PC-9 (cell line): ENCODE measurements around the gene ENAM. TPM values are rescaled to one million over a fixed set of nuclear protein-coding genes. Genes with fewer than 3 reads are reported as not detected.

Experiments used
- BruUV-seq: library from RNA; stranded (reverse); fragments of 400-500 nt; replicated peaks from 2 replicates; lab custom pipeline; 2021; lab: Mats Ljungman, UMichigan
- CTCF ChIA-PET: fragments of 300-600 bp; sonication (Branson Sonifier 250); formaldehyde crosslinking; loops from one replicate; lab custom pipeline; 2022; ENCODE audit warnings: antibody characterized with exemption; lab: Charles Lee
- POLR2A ChIA-PET: fragments of 300-600 bp; sonication (Branson Sonifier 250); formaldehyde crosslinking; loops from one replicate; lab custom pipeline; 2022; ENCODE audit warnings: antibody characterized with exemption; ENCODE audit not compliant: unreplicated experiment; lab: Charles Lee
- DNase-seq, 2 experiments: peaks; one replicate each; pipeline versions ENCODE4 v3.0.0 to v3.0.0-alpha.2; 2015 to 2022; ENCODE audit warnings: mixed read lengths in 1 of 2
- H2AFZ ChIP-seq: fragments of 200-600 bp; sonication (generic); 2 replicates; pipeline ENCODE4 v1.8.1; 2017; ENCODE audit warnings: antibody characterized with exemption
- H3F3A ChIP-seq: fragments of 200-600 bp; sonication (generic); 2 replicates; pipeline ENCODE4 v1.8.1; 2017; ENCODE audit warnings: antibody characterized with exemption, mild to moderate bottlenecking, low read depth; ENCODE audit not compliant: insufficient read depth
- H3K27ac ChIP-seq: fragments of 200-600 bp; sonication (generic); 2 replicates; pipeline ENCODE4 v1.6.1; 2016; ENCODE audit warnings: mixed run types
- H3K27me3 ChIP-seq: fragments of 200-600 bp; sonication (generic); 2 replicates; pipeline ENCODE4 v1.6.1; 2016; ENCODE audit warnings: low read depth, mixed run types; ENCODE audit not compliant: insufficient read depth
- H3K36me3 ChIP-seq: fragments of 200-600 bp; sonication (generic); 2 replicates; pipeline ENCODE4 v1.6.1; 2016; ENCODE audit warnings: low read depth, mixed run types
- H3K4me1 ChIP-seq: fragments of 200-600 bp; sonication (generic); replicated peaks from 2 replicates; pipeline ENCODE4 v1.6.1; 2016; ENCODE audit warnings: mixed run types; ENCODE audit not compliant: insufficient read depth
- H3K4me2 ChIP-seq: fragments of 200-600 bp; sonication (generic); 2 replicates; pipeline ENCODE4 v1.6.1; 2017; ENCODE audit warnings: mixed run types
- H3K4me3 ChIP-seq: fragments of 200-600 bp; sonication (generic); 2 replicates; pipeline ENCODE4 v1.6.1; 2016; ENCODE audit warnings: mixed run types
- H3K79me2 ChIP-seq: fragments of 200-600 bp; sonication (generic); 2 replicates; pipeline ENCODE4 v1.6.1; 2017; ENCODE audit warnings: low read depth, mixed run types
- H3K9me2 ChIP-seq: fragments of 200-600 bp; sonication (generic); 2 replicates; pipeline ENCODE4 v1.8.1; 2017; ENCODE audit warnings: mild to moderate bottlenecking; ENCODE audit not compliant: insufficient read depth
- H3K9me3 ChIP-seq: fragments of 200-600 bp; sonication (generic); 2 replicates; pipeline ENCODE4 v1.8.1; 2016; ENCODE audit warnings: low read depth; ENCODE audit not compliant: insufficient read depth
- H4K20me1 ChIP-seq: fragments of 200-600 bp; sonication (generic); 2 replicates; pipeline ENCODE4 v1.8.1; 2017; ENCODE audit not compliant: insufficient read depth
- CTCF ChIP-seq: fragments of 200-600 bp; sonication (generic); conservative IDR thresholded peaks from 2 replicates; pipeline ENCODE4 v1.6.1; 2017; ENCODE audit warnings: mixed run types, antibody characterized with exemption, mild to moderate bottlenecking, moderate library complexity
- EZH2 ChIP-seq: fragments of 200-600 bp; sonication (generic); IDR thresholded peaks from 2 replicates; pipeline ENCODE4 v1.8.0; 2017; ENCODE audit warnings: antibody characterized with exemption, low read depth
- intact Hi-C: fragments of 100-400 bp; cut with micrococcal nuclease; formaldehyde crosslinking; loops from one replicate; pipeline ENCODE4 v1.10.0; 2022; ENCODE audit not compliant: unreplicated experiment
- total RNA-seq: library from RNA; stranded (reverse); gene quantifications from 2 replicates; pipeline ENCODE4 v1.2.3, GENCODE V29; 2021

Gene ENAM
- total RNA-seq, 1 experiment from 2014 or later: not detected

GRCh38 chr4:70674191-70674590, 45.6 kb downstream of the ENAM start:
- POLR2A ChIA-PET: no interaction called here
- Histone ChIP-seq H2AFZ (no peak overlapping the region; the same call in 1 of the 2 replicates), H3K27ac (no peak overlapping the region), H3K4me1 (no peaks in the 10 kb centered on the region), H3K79me2 (no peaks in the 10 kb centered on the region), H3K4me3 (no peak overlapping the region), H3K9me2 (no peaks in the 10 kb centered on the region), H3K9me3 (no peaks in the 10 kb centered on the region), H3K27me3 (no peaks in the 10 kb centered on the region), H4K20me1 (no peaks in the 10 kb centered on the region), H3K36me3 (no peaks in the 10 kb centered on the region), H3F3A (no peaks in the 10 kb centered on the region), H3K4me2 (no peak overlapping the region)
- no TSS peak for BruUV-seq
- CTCF ChIA-PET: no interaction called here
- TF ChIP-seq CTCF (no peak), EZH2 (no peak)
- DNase-seq: no peak
- intact Hi-C loops: no loop called here

- no TSS peak for BruUV-seq
Observed at GRCh38 chr4:70674731-70675130, 46.2 kb downstream of the ENAM start.

GRCh38 chr4:70676554-70677090, 48.1 kb downstream of the ENAM start:
- no TSS peak for BruUV-seq
- Histone ChIP-seq H3K4me2 (no peak overlapping the region), H3F3A (no peaks in the 10 kb centered on the region), H3K27me3 (no peaks in the 10 kb centered on the region), H3K9me3 (no peaks in the 10 kb centered on the region), H3K79me2 (no peaks in the 10 kb centered on the region), H2AFZ (no peak overlapping the region), H3K9me2 (no peaks in the 10 kb centered on the region), H3K36me3 (no peaks in the 10 kb centered on the region), H3K27ac (no peak overlapping the region), H3K4me1 (no peaks in the 10 kb centered on the region), H3K4me3 (no peak overlapping the region), H4K20me1 (no peaks in the 10 kb centered on the region)
- intact Hi-C loops: no loop called here
- no peak for DNase-seq
- CTCF ChIA-PET: no interaction called here
- no peak for TF ChIP-seq EZH2
- TF ChIP-seq CTCF: no peak
- POLR2A ChIA-PET: interaction anchor here (0.6 kb wide), 1 partner anchor 189 kb away, joined by 7 read pairs; no protein-coding TSS in a partner anchor

More at GRCh38 chr4:70674731-70675130, 46.2 kb downstream of the ENAM start:
- H3K9me3 ChIP-seq: no peaks in the 10 kb centered on the region
- no peaks in the 10 kb centered on the region for H3K27me3 ChIP-seq
- H3K27ac ChIP-seq: no peak overlapping the region
- intact Hi-C loops: no loop called here
- no peaks in the 10 kb centered on the region for H3K36me3 ChIP-seq
- H3K4me3 ChIP-seq: no peak overlapping the region
- H3K79me2 ChIP-seq: no peaks in the 10 kb centered on the region
- no peaks in the 10 kb centered on the region for H4K20me1 ChIP-seq
- no peak for TF ChIP-seq CTCF
- TF ChIP-seq EZH2: no peak
- ChIA-PET CTCF (no interaction called here), POLR2A (no interaction called here)
- no peaks in the 10 kb centered on the region for H3K4me1 ChIP-seq
- H3K4me2 ChIP-seq: no peak overlapping the region
- no peaks in the 10 kb centered on the region for H3K9me2 ChIP-seq
- no peaks in the 10 kb centered on the region for H3F3A ChIP-seq
- no peak overlapping the region for H2AFZ ChIP-seq
- DNase-seq: no peak
